ENCODE measurements around the gene CGRRF1.

Gene CGRRF1

DNA sequence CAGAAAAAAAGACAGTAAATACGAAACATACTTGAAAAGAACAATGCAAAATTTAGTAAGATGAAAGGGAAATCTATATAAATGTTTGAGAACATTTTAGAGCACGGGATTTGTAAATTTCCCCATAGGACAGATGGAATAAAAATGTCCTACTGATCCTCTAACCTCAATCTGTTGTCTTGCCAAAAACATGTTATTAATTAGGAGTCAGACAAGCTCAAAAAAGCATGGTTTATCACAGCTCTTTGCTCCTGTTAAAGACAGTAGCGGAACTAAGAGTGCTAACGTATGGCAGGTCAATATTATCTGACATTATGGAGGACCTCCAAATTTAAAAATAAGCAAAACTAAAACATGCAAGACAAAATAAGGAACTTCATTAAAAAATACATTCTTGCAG, 33.8 kb upstream of the CGRRF1 start:
- Histone ChIP-seq H3K36me3 (ENCODE audit: insufficient read depth, low read length) (peaks cover 33% of the 10 kb centered on the region; the same call in 1 of the 2 replicates), H3K9me2 (ENCODE audit: low read depth, low read length) (no peaks in the 10 kb centered on the region), H3K9me3 (ENCODE audit: low read length) (no peaks in the 10 kb centered on the region), H3K27ac (ENCODE audit: low read depth, low read length, poor library complexity, severe bottlenecking) (no peak overlapping the region), H2AFZ (ENCODE audit: low read length) (no peak overlapping the region), H3K4me2 (ENCODE audit: low read length) (no peak overlapping the region), H3F3A (ENCODE audit: insufficient read depth, low read length) (no peaks in the 10 kb centered on the region), H3K4me1 (ENCODE audit: insufficient read depth, low read length, severe bottlenecking) (no peaks in the 10 kb centered on the region), H3K4me3 (ENCODE audit: low read depth, low read length, poor library complexity, severe bottlenecking) (no peak overlapping the region), H3K27me3 (ENCODE audit: insufficient read depth, low read length) (no peaks in the 10 kb centered on the region), H4K20me1 (ENCODE audit: insufficient read depth, low read length) (no peaks in the 10 kb centered on the region), H3K79me2 (ENCODE audit: insufficient read depth, low read length) (no peaks in the 10 kb centered on the region), H3K9ac (ENCODE audit: low read length) (no peak overlapping the region)
- TF ChIP-seq, protein P1, sequence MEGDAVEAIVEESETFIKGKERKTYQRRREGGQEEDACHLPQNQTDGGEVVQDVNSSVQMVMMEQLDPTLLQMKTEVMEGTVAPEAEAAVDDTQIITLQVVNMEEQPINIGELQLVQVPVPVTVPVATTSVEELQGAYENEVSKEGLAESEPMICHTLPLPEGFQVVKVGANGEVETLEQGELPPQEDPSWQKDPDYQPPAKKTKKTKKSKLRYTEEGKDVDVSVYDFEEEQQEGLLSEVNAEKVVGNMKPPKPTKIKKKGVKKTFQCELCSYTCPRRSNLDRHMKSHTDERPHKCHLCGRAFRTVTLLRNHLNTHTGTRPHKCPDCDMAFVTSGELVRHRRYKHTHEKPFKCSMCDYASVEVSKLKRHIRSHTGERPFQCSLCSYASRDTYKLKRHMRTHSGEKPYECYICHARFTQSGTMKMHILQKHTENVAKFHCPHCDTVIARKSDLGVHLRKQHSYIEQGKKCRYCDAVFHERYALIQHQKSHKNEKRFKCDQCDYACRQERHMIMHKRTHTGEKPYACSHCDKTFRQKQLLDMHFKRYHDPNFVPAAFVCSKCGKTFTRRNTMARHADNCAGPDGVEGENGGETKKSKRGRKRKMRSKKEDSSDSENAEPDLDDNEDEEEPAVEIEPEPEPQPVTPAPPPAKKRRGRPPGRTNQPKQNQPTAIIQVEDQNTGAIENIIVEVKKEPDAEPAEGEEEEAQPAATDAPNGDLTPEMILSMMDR (IDR thresholded peaks at IDR 0.05; ENCODE audit: low read length): no peak
- TF ChIP-seq EZH2 (IDR thresholded peaks at IDR 0.05; ENCODE audit: borderline replicate concordance, low read length): no peak

DNA sequence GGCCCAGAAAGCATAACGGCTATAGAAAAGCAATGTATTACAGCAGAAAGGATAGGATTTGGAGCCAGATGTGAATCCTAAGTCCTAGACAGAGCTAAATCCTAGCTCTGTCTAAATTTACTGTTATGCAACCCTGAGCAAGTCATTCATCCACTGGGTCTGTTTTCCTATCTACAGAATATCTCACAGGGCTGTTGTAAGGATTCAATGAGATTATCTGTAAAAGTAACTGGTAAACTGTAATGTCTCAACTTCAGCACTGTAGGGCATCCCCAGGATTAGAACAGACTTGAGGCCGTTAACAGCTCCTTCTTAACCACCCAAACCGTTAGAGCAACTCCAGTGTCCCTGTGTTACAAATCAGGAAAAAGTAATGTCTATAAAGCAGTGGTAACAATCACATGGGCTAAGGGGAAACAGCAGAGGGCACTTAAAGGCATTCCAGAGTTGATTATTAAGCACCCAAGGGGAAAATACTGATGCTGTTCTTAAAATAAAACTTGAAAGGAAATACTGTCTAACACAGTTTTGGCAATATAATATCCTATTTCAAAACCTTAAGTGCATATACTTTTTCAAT, 31.0 kb upstream of the CGRRF1 start:
- no peaks in the 10 kb centered on the region for H4K20me1 ChIP-seq (ENCODE audit: insufficient read depth, low read length)
- TF ChIP-seq, protein P1 (IDR thresholded peaks at IDR 0.05; ENCODE audit: low read length): no peak
- TF ChIP-seq EZH2 (IDR thresholded peaks at IDR 0.05; ENCODE audit: borderline replicate concordance, low read length): no peak
- H3K27ac ChIP-seq (ENCODE audit: low read depth, low read length, poor library complexity, severe bottlenecking): no peak overlapping the region
- no peak overlapping the region for H3K4me2 ChIP-seq (ENCODE audit: low read length)
- H3K4me3 ChIP-seq (ENCODE audit: low read depth, low read length, poor library complexity, severe bottlenecking): no peak overlapping the region
- H3K9me2 ChIP-seq (ENCODE audit: low read depth, low read length): no peaks in the 10 kb centered on the region
- peaks cover 52% of the 10 kb centered on the region for H3K36me3 ChIP-seq (ENCODE audit: insufficient read depth, low read length)
- H3K27me3 ChIP-seq (ENCODE audit: insufficient read depth, low read length): no peaks in the 10 kb centered on the region
- H3K9me3 ChIP-seq (ENCODE audit: low read length): no peaks in the 10 kb centered on the region
- H3F3A ChIP-seq (ENCODE audit: insufficient read depth, low read length): peaks cover 5% of the 10 kb centered on the region; the same call in 1 of the 2 replicates
- H3K4me1 ChIP-seq (ENCODE audit: insufficient read depth, low read length, severe bottlenecking): peaks cover 9% of the 10 kb centered on the region
- no peak overlapping the region for H3K9ac ChIP-seq (ENCODE audit: low read length)
- H3K79me2 ChIP-seq (ENCODE audit: insufficient read depth, low read length): peaks cover under 1% of the 10 kb centered on the region; the same call in 1 of the 2 replicates
- no peak overlapping the region for H2AFZ ChIP-seq (ENCODE audit: low read length)

DNA sequence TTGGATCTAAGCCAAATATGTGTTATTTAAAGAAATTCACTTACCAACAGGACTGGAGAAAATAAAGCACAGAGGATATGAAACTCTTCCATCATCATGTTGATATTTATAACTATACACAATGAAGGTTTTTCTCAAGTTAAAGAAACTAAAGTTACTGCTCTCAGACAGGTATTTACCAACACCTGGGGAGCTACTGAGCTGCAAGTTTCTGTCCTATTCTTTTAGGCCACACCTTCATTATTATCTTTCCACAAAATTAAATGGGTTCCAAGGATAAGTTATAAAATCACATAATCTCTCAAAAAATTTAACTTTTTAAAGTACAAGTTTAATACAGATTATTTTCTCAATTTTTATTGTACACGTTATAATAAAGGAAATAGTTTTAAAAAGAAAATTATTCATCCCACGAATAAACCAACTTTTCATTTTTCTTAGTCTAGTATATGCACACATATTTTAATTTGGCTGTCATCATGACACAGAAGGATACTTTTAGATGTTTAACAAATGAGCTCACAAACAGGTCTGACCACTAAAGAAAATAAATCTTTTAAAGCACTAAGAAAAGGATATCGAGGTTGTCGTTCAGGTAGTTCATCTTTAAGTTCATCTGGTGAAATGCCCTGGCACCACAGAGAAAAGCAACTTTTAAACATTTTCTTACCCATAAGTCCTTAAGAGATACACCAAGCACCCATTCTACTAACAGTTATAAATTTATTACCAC, 28.7 kb upstream of the CGRRF1 start:
- Histone ChIP-seq H3F3A (ENCODE audit: insufficient read depth, low read length) (peaks cover 5% of the 10 kb centered on the region; the same call in 1 of the 2 replicates), H3K4me1 (ENCODE audit: insufficient read depth, low read length, severe bottlenecking) (peaks cover 22% of the 10 kb centered on the region), H3K27me3 (ENCODE audit: insufficient read depth, low read length) (no peaks in the 10 kb centered on the region), H4K20me1 (ENCODE audit: insufficient read depth, low read length) (no peaks in the 10 kb centered on the region), H3K36me3 (ENCODE audit: insufficient read depth, low read length) (peaks cover 45% of the 10 kb centered on the region), H3K9me2 (ENCODE audit: low read depth, low read length) (no peaks in the 10 kb centered on the region), H3K4me2 (ENCODE audit: low read length) (no peak overlapping the region), H3K9me3 (ENCODE audit: low read length) (no peaks in the 10 kb centered on the region), H3K79me2 (ENCODE audit: insufficient read depth, low read length) (peaks cover 21% of the 10 kb centered on the region), H3K4me3 (ENCODE audit: low read depth, low read length, poor library complexity, severe bottlenecking) (no peak overlapping the region), H2AFZ (ENCODE audit: low read length) (no peak overlapping the region), H3K9ac (ENCODE audit: low read length) (no peak overlapping the region), H3K27ac (ENCODE audit: low read depth, low read length, poor library complexity, severe bottlenecking) (no peak overlapping the region)
- TF ChIP-seq EZH2 (IDR thresholded peaks at IDR 0.05; ENCODE audit: borderline replicate concordance, low read length): no peak
- TF ChIP-seq, protein P1 (IDR thresholded peaks at IDR 0.05; ENCODE audit: low read length): no peak

Data from OCI-LY1 (cell line).